Right cardiac atrium (tissue), 5 donors: ENCODE measurements around the gene MBD4. TPM values are rescaled to one million over a fixed set of nuclear protein-coding genes. Genes with fewer than 3 reads are reported as not detected.
A peak's percentile ranks its signal among the peaks of the same experiment; 100 is the strongest.
"Not testable (repeated sequence)": the region's sequence is repeated elsewhere in the genome, so short reads cannot be mapped to it uniquely, and the experiment has no call there.

Experiments
- ATAC-seq, 2 donors: fragments of 200-7000 bp; cut with Tn5 transposase; one replicate each; pipeline versions ENCODE4 v1.8.0 to v1.9.1; 2020; ENCODE audit warnings: moderate library complexity in 2 of 2, mild to moderate bottlenecking in 1 of 2
- DNase-seq, 3 donors: peaks; one replicate each; pipeline ENCODE4 v3.0.0-alpha.2; 2020
- H3K27ac ChIP-seq: one replicate; pipeline ENCODE4 v1.5.1; 2013; ENCODE audit warnings: mild to moderate bottlenecking, low read length, control low read depth, moderate library complexity
- H3K27me3 ChIP-seq: one replicate; pipeline ENCODE4 v1.6.1; 2013; ENCODE audit not compliant: control insufficient read depth, insufficient read depth
- H3K4me1 ChIP-seq: one replicate; pipeline ENCODE4 v1.6.1; 2013; ENCODE audit warnings: low read length; ENCODE audit not compliant: control insufficient read depth, insufficient read depth
- H3K4me3 ChIP-seq: one replicate; pipeline ENCODE4 v1.5.1; 2013; ENCODE audit warnings: low read length, control low read depth
- H3K9me3 ChIP-seq: one replicate; pipeline ENCODE4 v1.6.1; 2013; ENCODE audit warnings: low read length; ENCODE audit not compliant: control insufficient read depth
- WGBS: extraction: QIAGEN DNeasy Blood & Tissue Kit; methylation state at CpG from one replicate; pipeline ENCODE4 v1.1.7; 2013; 5-methylcytosine and 5-hydroxymethylcytosine counted together
- intact Hi-C, 4 donors: fragments of 100-400 bp; cut with DNase I; formaldehyde crosslinking; loops; one replicate each; pipeline versions ENCODE4 v1.11.0 to v1.14.0; 2022 to 2023
- polyA plus RNA-seq: library from polyadenylated mRNA; stranded (reverse); fragments of 200-250 nt; gene quantifications from one replicate; pipeline ENCODE4 v1.2.3, GENCODE V29; 2013
- total RNA-seq, 4 donors: library from RNA; stranded (reverse); fragmentation: NEBNext Ultra II Directional; extraction: Animal tissue kit (Norgen Biotek cat#: 25700); gene quantifications; one replicate each; pipeline ENCODE4 v1.2.1, GENCODE V29; 2021
- donor health status: healthy with polysubstance abuse.
- donor health status: DM: no; HTN: yes; CAD: no.
- donor health status: DM: no; HTN: no; CAD: no.
- donor health status: DM: no; HTN: yes; CAD: no; lungs with severe emphysema.
- donor health status: DM: yes; HTN: yes; CAD: no.

Gene MBD4
- total and polyA plus RNA-seq, 5 donors: 17.5 to 52.1 (median 25.6) TPM

DNA sequence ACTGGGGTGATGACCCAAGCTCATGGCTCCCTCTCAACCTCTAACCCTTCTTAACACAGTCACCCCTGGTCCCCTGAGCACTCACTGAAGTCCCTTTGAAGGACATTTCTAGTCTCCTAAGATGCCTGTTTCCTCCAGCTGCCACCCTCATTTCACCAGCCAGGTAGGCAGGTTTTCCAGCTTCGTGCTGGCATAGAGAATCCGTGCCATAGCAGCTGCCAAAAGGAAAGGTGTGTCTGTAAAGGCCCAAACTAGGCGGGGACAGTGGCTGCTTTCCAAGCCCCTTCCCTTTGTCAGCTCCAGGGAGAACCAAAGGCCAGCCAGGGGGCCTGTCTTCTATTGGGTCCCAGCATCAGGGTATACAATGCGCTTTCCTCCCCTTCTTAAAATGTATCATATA, 48.2 kb downstream of the MBD4 start:
- not testable (repeated sequence) for DNase-seq, H3K27ac ChIP-seq
- 82% methylated on average over 4 of the region's 4 CpGs for WGBS

GRCh38 chr3:129389572-129389937, 50.2 kb downstream of the MBD4 start:
- no peaks in the 10 kb centered on the region for H3K9me3 ChIP-seq
- peaks cover 3% of the 10 kb centered on the region for H3K4me1 ChIP-seq
- H3K27ac ChIP-seq: peak overlapping the region; percentile 66
- WGBS: 75% methylated on average over 3 of the region's 3 CpGs
- intact Hi-C loops: no loop called here
- H3K27me3 ChIP-seq: no peaks in the 10 kb centered on the region
- H3K4me3 ChIP-seq: no peak overlapping the region
- ATAC-seq (no peak), DNase-seq (no peak)

More for the DNA sequence above, 48.2 kb downstream of the MBD4 start:
- ATAC-seq, H3K9me3 ChIP-seq, H3K27me3 ChIP-seq, intact Hi-C loops, H3K4me3 ChIP-seq, H3K4me1 ChIP-seq: not testable (repeated sequence)

- peak; percentile 39 to 79 for ATAC-seq
- H3K27ac ChIP-seq: peak overlapping the region; percentile 70
Measured at GRCh38 chr3:129388791-129389571, 50.8 kb downstream of the MBD4 start.

GRCh38 chr3:129387487-129387886, 52.3 kb downstream of the MBD4 start:
- H3K27me3 ChIP-seq: no peaks in the 10 kb centered on the region
- H3K4me1 ChIP-seq: peaks cover 3% of the 10 kb centered on the region
- H3K9me3 ChIP-seq: no peaks in the 10 kb centered on the region
- DNase-seq: no peak
- H3K27ac ChIP-seq: no peak overlapping the region
- H3K4me3 ChIP-seq: no peak overlapping the region
- 96% methylated on average over 5 of the region's 5 CpGs for WGBS
- intact Hi-C loops: no loop called here
- ATAC-seq: no peak

More at GRCh38 chr3:129388791-129389571, 50.8 kb downstream of the MBD4 start:
- H3K9me3 ChIP-seq, H3K4me3 ChIP-seq, H3K4me1 ChIP-seq, intact Hi-C loops, DNase-seq, H3K27me3 ChIP-seq: not testable (repeated sequence)
- 63% methylated on average over 8 of the region's 8 CpGs for WGBS

DNA sequence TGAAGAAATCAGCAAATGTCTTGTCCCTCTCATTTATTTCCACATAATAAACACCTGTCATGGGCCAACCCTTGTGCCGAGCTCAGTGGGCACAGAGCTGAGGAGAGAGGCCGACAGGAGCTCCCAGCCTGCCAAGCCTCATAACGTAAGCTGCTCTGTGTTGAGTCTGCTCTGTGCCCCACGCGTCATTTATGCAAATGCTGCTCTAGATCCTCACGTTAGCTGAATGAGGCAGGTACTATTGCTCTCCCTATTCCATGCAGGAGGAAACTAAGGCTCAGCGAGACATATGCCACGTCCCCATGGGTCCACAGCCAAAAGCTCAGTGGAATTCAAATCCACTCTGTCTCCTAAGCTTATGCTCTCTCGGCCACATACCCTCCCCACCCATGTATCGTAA, 52.8 kb downstream of the MBD4 start:
- H3K27me3 ChIP-seq: no peaks in the 10 kb centered on the region
- intact Hi-C loops: no loop called here
- peaks cover 3% of the 10 kb centered on the region for H3K4me1 ChIP-seq
- DNase-seq: no peak
- WGBS: 96% methylated on average over 10 of the region's 10 CpGs
- ATAC-seq: no peak
- no peak overlapping the region for H3K27ac ChIP-seq
- no peaks in the 10 kb centered on the region for H3K9me3 ChIP-seq
- no peak overlapping the region for H3K4me3 ChIP-seq

DNA sequence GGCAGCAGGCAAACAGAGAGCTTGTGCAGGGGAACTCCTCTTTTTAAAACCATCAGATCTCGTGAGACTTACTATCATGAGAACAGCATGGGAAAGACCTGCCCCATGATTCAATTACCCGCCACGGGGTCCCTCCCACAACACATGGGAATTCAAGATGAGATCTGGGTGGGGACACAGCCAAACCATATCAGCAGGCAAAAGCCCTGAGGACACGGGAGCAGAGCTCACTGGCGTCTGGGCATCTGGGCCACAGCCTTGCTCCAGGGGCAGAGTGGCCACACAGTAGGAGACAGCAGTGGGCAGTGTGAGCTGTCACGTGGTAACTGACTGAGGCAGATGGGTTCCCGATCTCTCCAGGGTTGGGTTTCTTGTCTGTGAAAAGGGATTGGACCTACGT, 54.2 kb downstream of the MBD4 start:
- intact Hi-C loops, H3K27ac ChIP-seq, H3K4me3 ChIP-seq, H3K27me3 ChIP-seq, H3K4me1 ChIP-seq, ATAC-seq, DNase-seq, H3K9me3 ChIP-seq: not testable (repeated sequence)
- WGBS: 67% methylated on average over 8 of the region's 8 CpGs

- Histone ChIP-seq H3K27me3 (no peaks in the 10 kb centered on the region), H3K27ac (no peak overlapping the region), H3K9me3 (no peaks in the 10 kb centered on the region), H3K4me1 (peaks cover 3% of the 10 kb centered on the region), H3K4me3 (no peak overlapping the region)
- intact Hi-C loops: no loop called here
- no peak for DNase-seq
- no peak for ATAC-seq
- 73% methylated on average over 18 of the region's 18 CpGs for WGBS
Measured at GRCh38 chr3:129384594-129385323, 55.0 kb downstream of the MBD4 start.

DNA sequence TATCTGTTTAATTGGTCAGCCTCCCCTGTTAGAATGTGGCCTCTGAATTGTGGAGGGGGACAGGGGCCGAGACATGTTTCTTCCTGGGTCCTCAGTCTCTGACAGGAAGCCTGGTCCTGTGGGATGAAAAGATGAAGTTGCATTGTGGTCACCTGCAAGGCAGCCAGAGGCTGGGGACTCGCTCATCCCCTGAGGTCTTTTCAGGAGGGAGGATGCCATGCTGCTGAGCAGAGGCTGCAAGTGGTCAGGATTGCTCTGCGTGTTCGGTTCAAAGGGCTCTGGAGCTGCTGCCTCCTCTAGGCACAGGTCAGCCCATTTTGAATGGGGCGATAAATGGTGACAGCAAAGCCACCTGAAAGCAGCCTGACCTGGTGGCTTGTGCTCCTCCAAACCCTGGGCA, 55.6 kb downstream of the MBD4 start:
- H3K4me1 ChIP-seq, H3K9me3 ChIP-seq, ATAC-seq, H3K27me3 ChIP-seq, intact Hi-C loops, H3K27ac ChIP-seq, DNase-seq, H3K4me3 ChIP-seq: not testable (repeated sequence)
- WGBS: 77% methylated on average over 5 of the region's 5 CpGs

- ATAC-seq (peak; percentile 85 to 89), DNase-seq (peak; percentile 59 to 71 (median 69))
- peaks cover 3% of the 10 kb centered on the region for H3K4me1 ChIP-seq
- H3K9me3 ChIP-seq: no peaks in the 10 kb centered on the region
- 58% methylated on average over 6 of the region's 6 CpGs for WGBS
- no peak overlapping the region for H3K27ac ChIP-seq
- H3K4me3 ChIP-seq: no peak overlapping the region
- intact Hi-C loops: no loop called here
- no peaks in the 10 kb centered on the region for H3K27me3 ChIP-seq
Measured at GRCh38 chr3:129383292-129383860, 56.4 kb downstream of the MBD4 start.

GRCh38 chr3:129382366-129382765, 57.4 kb downstream of the MBD4 start:
- H3K27ac ChIP-seq: no peak overlapping the region
- 92% methylated on average over 2 of the region's 2 CpGs for WGBS
- ATAC-seq: no peak
- intact Hi-C loops: no loop called here
- H3K4me3 ChIP-seq: no peak overlapping the region
- no peaks in the 10 kb centered on the region for H3K27me3 ChIP-seq
- DNase-seq: no peak
- no peaks in the 10 kb centered on the region for H3K9me3 ChIP-seq
- H3K4me1 ChIP-seq: peaks cover 3% of the 10 kb centered on the region
